ENCODE data around the gene ARPC5.

Gene ARPC5

DNA sequence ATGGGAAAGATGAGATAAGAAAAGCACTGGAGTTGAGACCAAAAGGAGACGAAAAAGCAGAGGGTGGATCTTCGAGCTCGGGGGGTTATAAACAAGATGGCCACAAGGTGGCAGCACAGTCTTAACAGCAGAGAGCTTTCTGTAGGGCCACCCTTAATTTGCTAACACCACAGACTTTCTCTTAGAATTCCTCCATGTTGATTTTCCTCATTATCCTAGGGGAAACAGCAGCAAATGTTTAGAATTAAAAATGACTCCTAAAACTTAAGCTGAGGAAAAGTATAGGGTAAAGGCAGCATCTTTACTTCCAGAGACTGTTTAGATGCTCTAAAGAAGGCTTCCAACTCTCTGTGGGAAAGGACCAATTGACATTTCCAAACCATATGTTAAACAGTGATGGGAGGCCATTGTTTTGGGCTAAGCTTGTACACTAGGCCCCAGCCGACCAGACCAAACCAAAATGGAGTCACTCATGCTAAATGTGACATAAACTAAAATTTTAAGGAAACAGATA, 20.0 kb upstream of the ARPC5 start:
- DNase-seq (ENCODE audit: low spot score): peak; percentile 78
- in situ Hi-C loops (cut with MboI; ENCODE audit: low pct_unique_long_range_greater_than_20kb, low sequenced_read_pairs, unreplicated experiment): no loop called here

DNA sequence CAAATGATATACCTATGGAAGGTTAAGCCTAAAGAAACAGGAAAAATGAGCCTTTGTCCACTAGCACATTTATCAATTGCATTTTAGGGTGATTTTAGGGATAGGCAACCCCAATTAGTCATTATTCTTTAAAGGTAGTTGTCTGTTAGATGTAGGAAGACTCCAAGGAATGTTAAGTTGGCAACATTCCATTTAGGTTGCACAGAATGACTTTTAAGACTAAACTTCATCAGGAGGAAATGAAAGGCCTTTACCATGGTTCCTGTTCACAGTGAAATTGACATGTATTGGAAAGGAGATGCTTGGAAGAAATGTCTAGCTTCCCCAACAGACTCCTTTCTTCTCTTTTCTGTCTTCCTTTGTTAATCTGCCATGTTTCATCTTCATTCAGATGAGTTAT, 19.1 kb upstream of the ARPC5 start:
- no peak for DNase-seq (ENCODE audit: low spot score)
- in situ Hi-C loops (cut with MboI; ENCODE audit: low pct_unique_long_range_greater_than_20kb, low sequenced_read_pairs, unreplicated experiment): no loop called here
- TF ChIP-seq CTCF (IDR thresholded peaks at IDR 0.05; ENCODE audit: extremely low read depth, insufficient read depth, missing control alignments): no peak

More for the DNA sequence above, 20.0 kb upstream of the ARPC5 start:
- TF ChIP-seq CTCF (IDR thresholded peaks at IDR 0.05; ENCODE audit: extremely low read depth, insufficient read depth, missing control alignments): peak; percentile 77

DNA sequence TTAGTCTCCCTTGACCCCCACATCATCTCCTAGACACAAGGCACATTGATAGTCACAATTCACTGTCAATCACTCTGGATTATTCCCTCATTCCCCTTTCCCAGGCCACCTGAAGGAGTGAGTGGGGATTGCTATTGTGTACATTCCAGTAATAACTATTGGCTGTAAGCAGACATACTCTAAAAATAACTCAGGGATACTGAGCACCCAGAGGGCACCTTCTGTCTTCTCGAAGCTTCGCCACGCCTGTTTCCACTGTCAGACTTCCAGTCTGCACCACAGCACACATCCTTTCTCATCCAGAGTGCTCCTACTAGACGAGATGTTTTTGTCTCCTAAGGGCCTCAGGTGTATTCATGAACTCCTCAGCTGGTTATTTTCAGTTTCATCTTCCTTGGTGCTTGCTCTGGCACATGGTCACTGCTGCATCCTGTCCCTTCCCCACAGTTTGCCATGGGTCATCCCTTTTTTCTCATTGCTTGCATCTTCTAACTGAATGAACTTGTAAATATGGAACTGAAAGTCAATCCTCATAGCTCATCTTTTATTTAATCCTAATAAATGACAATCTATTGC, 18.4 kb upstream of the ARPC5 start:
- DNase-seq (ENCODE audit: low spot score): no peak
- no peak for TF ChIP-seq CTCF (IDR thresholded peaks at IDR 0.05; ENCODE audit: extremely low read depth, insufficient read depth, missing control alignments)
- in situ Hi-C loops (cut with MboI; ENCODE audit: low pct_unique_long_range_greater_than_20kb, low sequenced_read_pairs, unreplicated experiment): no loop called here

GRCh38 chr1:183653462-183653794, 17.8 kb upstream of the ARPC5 start:
- no peak for DNase-seq (ENCODE audit: low spot score)
- in situ Hi-C loops (cut with MboI; ENCODE audit: low pct_unique_long_range_greater_than_20kb, low sequenced_read_pairs, unreplicated experiment): no loop called here
- TF ChIP-seq CTCF (IDR thresholded peaks at IDR 0.05; ENCODE audit: extremely low read depth, insufficient read depth, missing control alignments): no peak

GRCh38 chr1:183652547-183653461, 17.2 kb upstream of the ARPC5 start, which contains the start of gene APOBEC4:
Gene APOBEC4 (minus strand): TSS chr1:183653316. CDS start chr1:183648781, 4,535 bp downstream.
- TF ChIP-seq CTCF (IDR thresholded peaks at IDR 0.05; ENCODE audit: extremely low read depth, insufficient read depth, missing control alignments): no peak
- in situ Hi-C loops (cut with MboI; ENCODE audit: low pct_unique_long_range_greater_than_20kb, low sequenced_read_pairs, unreplicated experiment): no loop called here
- no peak for DNase-seq (ENCODE audit: low spot score)

- in situ Hi-C loops (cut with MboI; ENCODE audit: low pct_unique_long_range_greater_than_20kb, low sequenced_read_pairs, unreplicated experiment): no loop called here
- TF ChIP-seq CTCF (IDR thresholded peaks at IDR 0.05; ENCODE audit: extremely low read depth, insufficient read depth, missing control alignments): no peak
- DNase-seq (ENCODE audit: low spot score): peak; percentile 30
Observed at GRCh38 chr1:183652107-183652506, 16.5 kb upstream of the ARPC5 start.

Data from GM13977 (cell line).